Hypothalamus (tissue), 51 donors: ENCODE data around the gene MAN2A1.
"Not testable (repeated sequence)": the region's sequence is repeated elsewhere in the genome, so short reads cannot be mapped to it uniquely, and the experiment has no call there.

ENCODE experiments used
- DNase-seq, 51 donors: peaks; one replicate each; lab custom pipeline; 2025; lab: John Stamatoyannopoulos, UW

Gene MAN2A1

GRCh38 chr5:109812698-109813097, 123.0 kb downstream of the MAN2A1 start:
- DNase-seq = no peak

DNA sequence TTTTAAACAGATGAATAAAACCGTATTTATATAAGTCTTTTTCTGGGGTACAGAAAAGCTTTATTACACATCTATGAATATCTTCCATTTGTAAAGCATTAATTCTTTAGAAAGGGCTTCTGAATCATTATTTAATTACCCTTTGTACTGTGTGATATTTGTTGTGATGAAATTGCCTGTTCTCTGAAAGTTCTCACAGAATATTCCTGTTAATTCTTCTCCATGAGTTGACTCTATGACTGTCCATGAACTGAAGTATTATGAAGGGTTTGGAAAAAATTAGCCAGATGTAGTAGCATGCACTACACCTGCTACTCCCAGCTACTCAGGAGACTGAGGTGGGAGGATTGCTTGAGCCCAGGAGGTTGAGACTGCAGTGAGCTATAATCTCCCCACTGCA, 127.0 kb downstream of the MAN2A1 start:
- DNase-seq = no peak

DNA sequence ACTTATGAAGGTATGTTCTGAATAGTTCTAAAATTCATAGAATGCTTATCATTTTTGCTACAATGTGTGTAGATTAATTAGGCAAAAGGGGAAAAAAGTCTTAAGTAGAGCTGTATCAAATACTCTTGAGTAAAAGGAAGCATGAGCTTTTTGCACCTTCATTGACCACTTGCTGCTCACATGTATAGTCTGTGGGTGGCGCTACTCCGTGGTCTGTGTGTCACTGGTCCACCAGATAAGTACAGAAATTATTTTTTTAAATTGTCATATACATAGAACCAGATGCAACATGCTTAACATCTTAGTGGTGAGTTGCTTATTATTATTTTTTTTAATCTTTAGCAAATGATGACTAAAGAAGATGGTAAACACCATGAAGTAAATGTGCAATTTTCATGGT, 130.2 kb downstream of the MAN2A1 start:
- no peak for DNase-seq

DNA sequence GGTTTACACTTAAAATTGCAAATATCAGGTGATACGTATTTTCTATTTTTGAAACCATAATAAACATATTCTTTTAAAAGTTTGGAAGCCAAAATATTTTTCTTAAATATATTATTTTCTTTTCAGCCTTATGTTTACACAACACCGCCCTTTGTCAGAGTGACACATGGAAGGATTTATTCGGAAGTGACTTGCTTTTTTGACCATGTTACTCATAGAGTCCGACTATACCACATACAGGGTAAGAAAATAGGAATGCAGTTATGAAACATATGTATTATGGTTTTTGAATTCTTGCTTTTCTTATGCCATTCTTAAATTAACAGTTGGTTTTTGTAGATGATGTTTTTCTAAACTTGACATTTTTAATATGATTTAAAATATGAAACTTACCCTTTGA, 133.9 kb downstream of the MAN2A1 start:
- DNase-seq = no peak

GRCh38 chr5:109825450-109825849, 135.7 kb downstream of the MAN2A1 start:
- no peak for DNase-seq

DNA sequence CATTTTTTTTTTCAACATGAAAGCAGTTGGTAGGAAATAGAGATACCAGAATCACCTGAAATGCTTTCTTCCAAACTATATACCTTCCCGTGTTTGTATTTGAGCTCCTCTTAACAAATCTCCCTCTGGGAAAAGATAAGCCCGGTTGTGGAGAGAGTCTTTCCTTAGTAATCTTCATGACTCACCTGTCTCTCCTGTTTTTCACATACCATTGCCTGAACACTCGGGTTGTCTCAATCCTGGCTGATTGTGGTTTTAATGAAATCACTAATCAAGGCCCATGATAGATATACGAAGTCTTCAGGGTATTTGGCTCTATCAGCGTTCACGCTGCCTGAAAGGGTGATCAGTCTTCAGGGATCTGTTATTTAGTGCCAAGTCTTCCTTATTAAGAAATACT, 136.7 kb downstream of the MAN2A1 start:
- no peak for DNase-seq

DNA sequence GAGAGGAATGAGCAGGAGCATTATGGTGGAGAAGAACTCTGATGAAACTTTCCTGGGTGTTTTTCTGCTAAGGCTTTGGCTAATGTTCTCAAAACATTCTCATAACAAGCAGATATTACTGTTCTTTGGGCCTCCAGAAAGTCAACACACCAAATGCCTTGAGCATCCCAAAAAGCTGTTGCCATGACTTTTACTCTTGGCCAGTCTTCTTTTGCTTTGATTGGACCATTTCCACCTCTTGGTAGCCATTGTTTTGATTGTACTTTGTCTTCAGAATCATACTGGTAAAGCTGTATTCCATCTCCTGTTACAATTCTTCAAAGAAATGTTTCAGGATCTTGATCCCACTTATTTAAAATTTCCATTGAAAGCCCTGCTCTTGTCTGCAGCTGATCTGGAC, 139.6 kb downstream of the MAN2A1 start:
- no peak for DNase-seq

GRCh38 chr5:109830955-109831502, 141.3 kb downstream of the MAN2A1 start:
- DNase-seq = no peak

DNA sequence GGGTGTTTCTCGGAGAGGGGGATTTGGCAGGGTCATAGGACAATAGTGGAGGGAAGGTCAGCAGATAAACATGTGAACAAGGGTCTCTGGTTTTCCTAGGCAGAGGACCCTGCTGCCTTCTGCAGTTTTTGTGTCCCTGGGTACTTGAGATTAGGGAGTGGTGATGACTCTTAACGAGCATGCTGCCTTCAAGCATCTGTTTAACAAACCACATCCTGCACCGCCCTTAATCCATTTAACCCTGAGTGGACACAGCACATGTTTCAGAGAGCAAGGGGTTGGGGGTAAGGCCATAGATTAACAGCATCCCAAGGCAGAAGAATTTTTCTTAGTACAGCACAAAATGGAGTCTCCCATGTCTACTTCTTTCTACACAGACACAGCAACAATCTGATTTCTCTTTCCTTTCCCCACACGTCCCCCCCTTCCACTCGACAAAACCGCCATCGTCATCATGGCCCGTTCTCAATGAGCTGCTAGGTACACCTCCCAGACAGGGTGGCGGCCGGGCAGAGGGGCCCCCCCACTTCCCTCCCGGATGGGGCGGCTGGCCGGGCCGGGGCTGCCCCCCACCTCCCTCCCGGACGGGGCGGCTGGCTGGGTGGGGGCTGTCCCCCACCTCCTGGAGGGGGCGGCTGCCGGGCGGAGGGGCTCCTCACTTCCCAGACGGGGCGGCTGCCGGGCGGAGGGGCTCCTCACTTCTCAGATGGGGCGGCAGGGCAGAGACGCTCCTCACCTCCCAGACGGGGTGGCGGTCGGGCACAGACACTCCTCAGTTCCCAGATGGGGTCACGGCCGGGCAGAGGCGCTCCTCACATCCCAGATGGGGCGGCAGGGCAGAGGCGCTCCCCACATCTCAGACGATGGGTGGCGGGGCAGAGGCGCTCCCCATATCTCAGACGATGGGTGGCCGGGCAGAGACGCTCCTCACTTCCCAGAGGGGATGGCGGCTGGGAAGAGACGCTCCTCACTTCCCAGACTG, 142.8 kb downstream of the MAN2A1 start:
- not testable (repeated sequence) for DNase-seq

DNA sequence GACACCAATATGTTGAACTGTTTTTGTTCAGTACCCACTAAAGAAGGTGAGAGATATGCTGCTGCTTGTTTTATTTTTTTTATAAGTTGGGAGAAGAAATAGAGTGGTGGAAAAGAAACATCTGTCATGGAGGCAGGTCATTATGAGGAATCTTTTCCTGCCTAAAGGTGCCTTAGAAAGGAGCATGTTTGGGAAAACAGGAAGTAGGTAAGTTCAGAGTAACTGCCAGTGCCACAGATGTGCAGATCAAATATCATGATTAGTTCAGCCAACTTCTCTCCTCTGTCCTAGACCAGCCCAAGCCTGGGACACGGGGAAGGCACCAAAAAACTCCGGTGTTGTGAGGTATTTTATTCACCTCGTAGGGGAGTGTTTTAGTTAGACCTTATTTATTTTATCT, 144.2 kb downstream of the MAN2A1 start:
- no peak for DNase-seq

DNA sequence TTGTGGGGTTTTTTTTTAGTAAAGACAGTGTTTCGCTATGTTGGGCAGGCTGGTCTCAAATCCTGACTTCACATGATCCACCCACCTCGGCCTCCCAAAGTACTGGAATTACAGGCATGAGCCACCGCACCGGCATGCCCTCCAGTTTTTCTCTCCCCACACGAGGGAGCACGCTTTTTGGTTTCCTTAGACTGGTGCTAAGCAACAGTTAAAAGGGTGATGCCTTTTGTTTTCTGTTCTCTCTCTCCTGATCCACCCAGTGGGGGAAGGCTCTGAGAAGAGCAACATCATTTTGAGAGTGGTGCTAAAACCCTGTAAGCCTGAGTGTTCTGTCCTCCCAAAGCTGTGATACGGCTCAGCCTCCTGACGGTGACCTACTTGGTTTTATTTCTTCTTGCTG, 146.6 kb downstream of the MAN2A1 start:
- peak in 1 of 51 donors; percentile 19 for DNase-seq

DNA sequence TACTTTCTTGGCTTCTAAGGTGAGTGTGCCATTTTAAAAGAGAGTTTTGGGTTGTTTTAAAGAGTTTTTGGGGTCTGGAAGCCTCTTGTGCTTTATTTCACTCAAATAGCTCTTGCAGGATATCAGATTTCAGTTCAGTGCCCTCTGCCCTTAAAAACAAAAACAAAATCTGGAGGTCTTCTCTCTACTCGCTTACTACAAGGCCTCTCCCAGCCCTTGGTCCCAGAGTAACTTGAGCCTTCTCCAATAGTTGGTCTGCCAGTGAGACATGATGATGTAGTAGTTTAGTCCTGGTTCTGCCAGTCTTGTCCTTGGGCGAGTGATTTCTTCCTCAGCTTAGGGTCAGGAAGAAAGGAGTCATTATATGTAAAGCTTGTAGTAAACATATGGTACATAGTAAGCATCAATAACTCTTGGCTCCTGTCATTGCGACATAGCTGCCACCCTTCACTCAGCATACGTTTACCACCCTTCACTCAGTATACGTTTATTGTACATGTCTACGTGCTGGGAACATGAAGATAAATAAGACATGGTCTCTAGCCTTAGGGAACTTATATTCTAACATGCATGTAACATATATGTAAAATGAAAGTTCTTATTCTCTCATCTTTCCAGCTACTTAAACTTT, 147.6 kb downstream of the MAN2A1 start:
- DNase-seq = no peak

GRCh38 chr5:109838157-109838556, 148.4 kb downstream of the MAN2A1 start:
- no peak for DNase-seq

DNA sequence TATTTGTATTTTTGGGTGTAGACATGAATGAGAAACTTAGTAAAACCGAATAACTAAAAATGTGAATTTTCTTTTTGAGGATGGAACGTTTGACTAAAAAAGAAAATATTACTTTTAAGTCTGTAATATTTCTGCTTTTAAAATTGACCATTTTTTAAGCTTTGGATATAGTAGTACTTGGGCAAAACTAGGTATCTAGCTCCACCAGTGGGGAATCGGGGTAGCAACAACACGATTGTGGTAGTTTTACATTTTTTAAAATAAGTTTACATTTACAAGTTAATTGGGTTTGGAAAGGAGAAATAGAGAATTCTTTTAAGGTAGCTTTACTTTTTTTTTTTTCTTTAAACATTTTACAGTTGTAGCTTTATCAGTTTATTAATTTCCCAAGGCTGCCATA, 154.4 kb downstream of the MAN2A1 start:
- no peak for DNase-seq

DNA sequence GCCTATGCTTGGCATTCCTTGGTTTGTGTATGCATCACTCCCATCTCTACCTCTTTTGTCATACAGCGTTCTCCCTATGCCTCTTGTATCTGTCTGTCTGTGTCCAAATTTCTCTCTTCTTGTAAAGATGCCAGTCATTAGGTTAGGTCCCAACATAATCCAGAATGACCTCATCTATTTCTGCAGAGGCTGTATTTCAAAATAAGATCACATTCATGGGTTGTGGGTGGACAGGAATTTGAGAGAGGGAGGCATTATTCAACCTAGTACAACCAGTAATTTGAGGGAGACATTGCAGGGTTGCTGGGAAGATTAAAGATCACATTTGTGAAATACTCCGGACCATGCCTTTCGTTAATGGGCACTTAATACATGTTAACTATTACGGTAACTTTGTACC, 155.0 kb downstream of the MAN2A1 start:
- DNase-seq = no peak

- no peak for DNase-seq
Measured at GRCh38 chr5:109848130-109848529, 158.4 kb downstream of the MAN2A1 start.

DNA sequence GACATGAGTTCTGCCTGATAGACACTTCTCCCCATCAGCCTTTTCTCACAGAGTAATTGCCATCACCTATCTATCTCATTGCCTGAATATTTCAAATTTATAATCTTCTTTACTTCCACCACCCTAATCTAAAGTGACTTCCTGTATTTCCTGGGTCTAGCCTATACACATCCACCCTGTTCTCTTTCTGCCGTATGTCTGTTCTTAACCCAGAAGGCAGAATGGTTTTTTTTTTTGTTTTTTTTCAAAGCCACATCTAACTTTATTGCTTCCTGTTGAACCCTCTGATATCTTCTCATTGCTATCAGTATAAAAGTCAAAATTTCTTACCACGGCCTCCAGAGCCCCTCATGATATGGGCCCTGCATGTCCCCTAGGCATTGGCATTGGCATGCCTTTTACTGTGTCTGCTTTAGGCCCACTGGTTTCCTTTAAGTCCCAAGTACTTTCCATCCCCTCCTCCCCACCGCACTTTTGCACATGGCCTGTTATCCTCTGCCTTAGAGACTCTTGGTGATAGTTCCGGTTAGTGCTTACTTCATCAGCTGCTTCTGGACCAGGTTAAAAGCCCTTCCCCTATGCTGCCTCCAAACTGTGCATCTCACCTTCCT, 159.9 kb downstream of the MAN2A1 start:
- no peak for DNase-seq

DNA sequence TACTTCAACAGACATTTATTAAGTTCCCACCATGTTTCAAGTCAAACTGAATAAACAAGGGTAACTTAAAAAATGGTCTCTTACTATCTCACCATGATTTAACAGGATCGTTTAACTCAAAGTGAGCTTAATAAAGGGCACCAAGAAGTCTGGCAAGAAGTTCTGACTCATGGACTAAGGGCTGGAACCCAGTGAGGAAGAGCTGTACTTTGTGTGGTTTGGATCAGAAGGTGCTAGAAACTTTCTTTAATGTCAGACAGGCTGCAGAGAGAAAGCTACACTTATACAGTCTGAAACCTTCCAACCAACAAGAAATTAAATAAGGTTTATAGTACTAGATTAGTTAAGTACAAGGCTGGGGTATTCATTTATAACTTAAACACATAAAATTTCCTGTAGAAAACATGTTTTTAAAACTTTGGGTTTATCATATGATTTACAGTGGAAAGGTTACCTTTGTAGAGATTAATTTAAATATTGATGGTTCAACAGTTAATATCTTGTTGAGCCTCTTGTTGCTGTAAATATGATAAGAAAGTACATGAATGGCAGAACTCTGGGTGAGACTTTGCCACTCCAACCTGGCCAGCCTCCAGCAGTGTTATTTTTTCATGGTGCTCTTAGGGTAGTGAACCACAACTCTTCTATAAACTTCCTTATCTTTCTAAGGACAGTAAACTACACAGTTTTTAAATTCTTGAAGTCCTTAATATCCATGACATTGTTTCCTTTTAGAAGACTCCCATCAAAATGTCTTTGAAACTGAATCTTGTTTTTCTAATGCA, 162.8 kb downstream of the MAN2A1 start:
- no peak for DNase-seq

- DNase-seq = no peak
Measured at GRCh38 chr5:109853377-109853776, 163.7 kb downstream of the MAN2A1 start.

GRCh38 chr5:109855056-109855455, 165.3 kb downstream of the MAN2A1 start:
- no peak for DNase-seq
